ENCODE measurements around the gene TMEM235.

- TF ChIP-seq POLR2AphosphoS5 (IDR thresholded peaks at IDR 0.05; ENCODE audit: borderline replicate concordance, low read depth, low read length), result no peak
- no peak for TF ChIP-seq EZH2 (IDR thresholded peaks at IDR 0.05)
- TF ChIP-seq FOXP2 (optimal IDR thresholded peaks at IDR 0.05; ENCODE audit: control extremely low read depth, extremely low read length, insufficient read depth), result no peak
Measured at GRCh38 chr17:78233678-78234077, 2.2 kb downstream of the TMEM235 start.

Data from SK-N-MC (cell line).